Transverse colon (tissue), 4 donors: ENCODE results near the gene UBE2U. TPM values are rescaled to one million over a fixed set of nuclear protein-coding genes. Genes with fewer than 3 reads are reported as not detected.

Experiments
- DNase-seq: peaks from one replicate; pipeline ENCODE4 v3.0.0-alpha.2; 2019
- H3K27ac ChIP-seq, 4 donors: fragments of 200-600 bp; sonication (generic); 2 replicates each; pipeline ENCODE4 v1.5.1; 2016 to 2018; ENCODE audit warnings: inconsistent platforms in 4 of 4
- H3K27me3 ChIP-seq: fragments of 200-600 bp; sonication (generic); 2 replicates; pipeline ENCODE4 v1.5.1; 2017; ENCODE audit warnings: inconsistent platforms
- H3K36me3 ChIP-seq, 4 donors: fragments of 200-600 bp; sonication (generic); 2 replicates each; pipeline ENCODE4 v1.5.1; 2017 to 2019; ENCODE audit warnings: inconsistent platforms in 4 of 4
- H3K4me1 ChIP-seq, 4 donors: fragments of 200-600 bp; sonication (generic); 2 replicates each; pipeline ENCODE4 v1.5.1; 2017 to 2020; ENCODE audit warnings: inconsistent platforms in 4 of 4
- H3K4me3 ChIP-seq, 4 donors: fragments of 200-600 bp; sonication (generic); 1 replicate in 1 of 4; 2 replicates in 3 of 4; pipeline versions ENCODE4 v1.5.1 to v1.6.1; 2017 to 2019; ENCODE audit warnings: inconsistent platforms in 4 of 4
- H3K9me3 ChIP-seq, 2 donors: fragments of 200-600 bp; sonication (generic); 2 replicates each; pipeline ENCODE4 v1.5.1; 2017 to 2019; ENCODE audit warnings: inconsistent platforms in 2 of 2
- EP300 ChIP-seq: sonication (generic); formaldehyde crosslinking; IDR thresholded peaks from one replicate; pipeline ENCODE4 v1.6.1; 2017; ENCODE audit warnings: antibody characterized with exemption, low read depth
- POLR2A ChIP-seq: fragments of 450-650 bp; IDR thresholded peaks from one replicate; pipeline ENCODE4 v1.6.1; 2016; ENCODE audit warnings: antibody characterized with exemption, mild to moderate bottlenecking, moderate library complexity
- POLR2AphosphoS5 ChIP-seq, 3 donors: sonication (generic); formaldehyde crosslinking; IDR thresholded peaks; one replicate each; pipeline ENCODE4 v1.6.1; 2016; ENCODE audit warnings: antibody characterized with exemption in 3 of 3
- WGBS, 2 donors: methylation state at CpG; one replicate each; pipeline ENCODE4 v1.1.5; 2018; ENCODE audit warnings: low coverage in 1 of 2; 5-methylcytosine and 5-hydroxymethylcytosine counted together
- in situ Hi-C, 4 donors: fragments of 200-750 bp; cut with MboI; loops; one replicate each; pipeline versions ENCODE4 v1.15.0 to v1.15.1; 2017; ENCODE audit warnings: low sequenced_read_pairs in 3 of 4, low pct_ligation_motif_present in 1 of 4, low pct_unique_long_range_greater_than_20kb in 1 of 4
- intact Hi-C: fragments of 100-400 bp; cut with DNase I; formaldehyde crosslinking; loops from one replicate; pipeline ENCODE4 v1.15.1; 2023; ENCODE audit warnings: low total_unique reads
- total RNA-seq, 4 donors: library from RNA; depleted of rRNA; stranded (reverse); fragments of >200 nt; gene quantifications; one replicate each; pipeline ENCODE4 v1.1.0, GENCODE V29; 2016
- TF ChIP-seq, protein P1 (sequence below), 5 experiments: fragments of 200-600 bp in 3 of 5; fragments of 450-650 bp in 2 of 5; sonication (generic) in 3 of 5; IDR thresholded peaks; 1 replicate in 2 of 5; 2 replicates in 3 of 5; pipeline ENCODE4 v1.5.1; 2016 to 2017; ENCODE audit warnings: antibody characterized with exemption in 5 of 5, inconsistent platforms in 3 of 5, mild to moderate bottlenecking in 2 of 5, moderate library complexity in 1 of 5

UBE2U gene
- total RNA-seq, 4 donors from 2014 or later, result not detected

DNA sequence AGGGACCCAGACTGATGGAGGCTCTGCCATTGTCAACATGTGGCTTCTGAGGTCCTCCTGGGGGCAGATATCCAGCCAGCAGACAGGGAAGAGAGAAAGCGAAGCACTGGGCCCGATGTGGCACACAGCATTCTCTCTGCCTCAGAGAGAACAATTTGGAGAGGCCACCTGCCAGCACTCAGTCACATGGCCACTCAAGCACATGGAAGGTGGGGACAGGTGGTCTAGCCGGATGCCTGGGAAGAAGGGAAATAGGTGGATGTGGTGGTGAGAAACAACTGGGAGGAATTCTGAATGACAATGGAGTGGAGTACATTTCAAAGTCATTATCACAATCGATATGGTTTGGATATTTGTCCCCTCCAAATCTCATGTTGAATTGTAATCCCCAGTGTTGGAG lies 109.0 kb downstream of the UBE2U start:
- H3K36me3 ChIP-seq, result no peaks in the 10 kb centered on the region
- 89 to 100% methylated on average over 1 to 4 of the region's 4 CpGs for WGBS, 2 donors
- no peak for TF ChIP-seq POLR2AphosphoS5 (IDR thresholded peaks at IDR 0.05)
- TF ChIP-seq EP300, result no peak
- TF ChIP-seq, protein P1, sequence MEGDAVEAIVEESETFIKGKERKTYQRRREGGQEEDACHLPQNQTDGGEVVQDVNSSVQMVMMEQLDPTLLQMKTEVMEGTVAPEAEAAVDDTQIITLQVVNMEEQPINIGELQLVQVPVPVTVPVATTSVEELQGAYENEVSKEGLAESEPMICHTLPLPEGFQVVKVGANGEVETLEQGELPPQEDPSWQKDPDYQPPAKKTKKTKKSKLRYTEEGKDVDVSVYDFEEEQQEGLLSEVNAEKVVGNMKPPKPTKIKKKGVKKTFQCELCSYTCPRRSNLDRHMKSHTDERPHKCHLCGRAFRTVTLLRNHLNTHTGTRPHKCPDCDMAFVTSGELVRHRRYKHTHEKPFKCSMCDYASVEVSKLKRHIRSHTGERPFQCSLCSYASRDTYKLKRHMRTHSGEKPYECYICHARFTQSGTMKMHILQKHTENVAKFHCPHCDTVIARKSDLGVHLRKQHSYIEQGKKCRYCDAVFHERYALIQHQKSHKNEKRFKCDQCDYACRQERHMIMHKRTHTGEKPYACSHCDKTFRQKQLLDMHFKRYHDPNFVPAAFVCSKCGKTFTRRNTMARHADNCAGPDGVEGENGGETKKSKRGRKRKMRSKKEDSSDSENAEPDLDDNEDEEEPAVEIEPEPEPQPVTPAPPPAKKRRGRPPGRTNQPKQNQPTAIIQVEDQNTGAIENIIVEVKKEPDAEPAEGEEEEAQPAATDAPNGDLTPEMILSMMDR (IDR thresholded peaks at IDR 0.05), result no peak
- TF ChIP-seq POLR2A, result no peak
- in situ Hi-C loops (no loop called here), intact Hi-C loops (no loop called here)
- H3K27me3 ChIP-seq, result no peaks in the 10 kb centered on the region
- H3K4me1 ChIP-seq, result no peaks in the 10 kb centered on the region
- DNase-seq, result no peak
- H3K9me3 ChIP-seq, result no peaks in the 10 kb centered on the region
- no peak overlapping the region for H3K27ac ChIP-seq
- H3K4me3 ChIP-seq, result no peak overlapping the region

DNA sequence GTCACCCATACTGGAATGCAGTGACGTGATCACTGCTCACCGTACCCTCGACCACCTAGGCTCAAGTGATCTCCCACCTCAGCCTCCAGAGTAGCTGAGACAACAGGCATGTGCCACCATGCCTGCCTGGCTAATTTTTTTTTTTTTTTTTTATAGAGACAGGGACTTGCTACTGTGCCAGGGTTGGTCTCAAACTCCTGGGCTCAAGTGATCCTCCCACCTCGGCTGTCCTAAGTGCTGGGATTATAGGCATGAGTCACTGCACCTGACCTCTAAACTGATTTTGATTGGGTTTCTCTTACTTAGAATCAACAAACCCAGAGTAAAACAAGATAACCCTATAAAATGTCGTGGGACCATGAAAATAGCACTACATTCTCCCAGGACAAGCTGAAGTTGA lies 112.0 kb downstream of the UBE2U start:
- no peaks in the 10 kb centered on the region for H3K36me3 ChIP-seq
- no peak overlapping the region for H3K27ac ChIP-seq
- intact Hi-C loops, result no loop called here
- H3K27me3 ChIP-seq, result no peaks in the 10 kb centered on the region
- TF ChIP-seq EP300 (no peak), POLR2AphosphoS5 (IDR thresholded peaks at IDR 0.05) (no peak), POLR2A (no peak)
- TF ChIP-seq, protein P1 (IDR thresholded peaks at IDR 0.05), result no peak
- no peak for DNase-seq
- no peak overlapping the region for H3K4me3 ChIP-seq
- H3K9me3 ChIP-seq, result no peaks in the 10 kb centered on the region
- in situ Hi-C loops, result no loop called here
- no peaks in the 10 kb centered on the region for H3K4me1 ChIP-seq
- WGBS, 2 donors, result 43 to 63% methylated on average over 2 to 5 of the region's 5 CpGs
